Suprapubic skin (tissue), 4 donors: ENCODE data around the gene ATL2. TPM values are rescaled to one million over a fixed set of nuclear protein-coding genes. Genes with fewer than 3 reads are reported as not detected.

Experiments
- DNase-seq, 2 donors: peaks; one replicate each; pipeline ENCODE4 v3.0.0-alpha.2; 2019; ENCODE audit warnings: low spot score in 2 of 2
- H3K27ac ChIP-seq: fragments of 200-600 bp; sonication (generic); one replicate; pipeline ENCODE4 v1.5.1; 2019
- H3K27me3 ChIP-seq: fragments of 200-600 bp; sonication (generic); one replicate; pipeline ENCODE4 v1.5.1; 2019
- H3K36me3 ChIP-seq: fragments of 200-600 bp; sonication (generic); one replicate; pipeline ENCODE4 v1.5.1; 2019
- H3K4me1 ChIP-seq: fragments of 200-600 bp; sonication (generic); one replicate; pipeline ENCODE4 v1.5.1; 2019
- H3K4me3 ChIP-seq: fragments of 200-600 bp; sonication (generic); one replicate; pipeline ENCODE4 v1.5.1; 2019; ENCODE audit warnings: mild to moderate bottlenecking
- H3K9me3 ChIP-seq: fragments of 200-600 bp; sonication (generic); one replicate; pipeline ENCODE4 v1.5.1; 2019
- CTCF ChIP-seq, 2 donors: fragments of 200-600 bp in 1 of 2; fragments of 450-650 bp in 1 of 2; sonication (generic) in 1 of 2; IDR thresholded peaks; one replicate each; pipeline ENCODE4 v1.5.1; 2016 to 2019; ENCODE audit warnings: antibody characterized with exemption in 2 of 2, mild to moderate bottlenecking in 1 of 2, moderate library complexity in 1 of 2
- EP300 ChIP-seq: sonication (generic); formaldehyde crosslinking; IDR thresholded peaks from one replicate; pipeline ENCODE4 v1.6.1; 2017; ENCODE audit warnings: antibody characterized with exemption
- POLR2A ChIP-seq, 2 donors: fragments of 450-650 bp; IDR thresholded peaks; one replicate each; pipeline ENCODE4 v1.6.1; 2017; ENCODE audit warnings: antibody characterized with exemption in 2 of 2, mild to moderate bottlenecking in 2 of 2, moderate library complexity in 2 of 2
- POLR2AphosphoS5 ChIP-seq, 3 donors: sonication (generic); formaldehyde crosslinking; IDR thresholded peaks; one replicate each; pipeline ENCODE4 v1.6.1; 2017; ENCODE audit warnings: antibody characterized with exemption in 3 of 3
- WGBS: methylation state at CpG from one replicate; pipeline ENCODE4 v1.1.5; 2018; 5-methylcytosine and 5-hydroxymethylcytosine counted together
- total RNA-seq, 4 donors: library from RNA; depleted of rRNA; stranded (reverse); fragments of >200 nt; gene quantifications; one replicate each; pipeline ENCODE4 v1.1.0, GENCODE V29; 2016

The ATL2 gene
- total RNA-seq, 4 donors from 2014 or later, result 144 to 230 (median 170) TPM

- DNase-seq, result no peak
- no peak overlapping the region for H3K4me3 ChIP-seq
- WGBS, result 61% methylated on average over 7 of the region's 7 CpGs
- H3K36me3 ChIP-seq, result peaks cover 50% of the 10 kb centered on the region
- TF ChIP-seq CTCF (IDR thresholded peaks at IDR 0.05) (no peak), EP300 (no peak), POLR2AphosphoS5 (IDR thresholded peaks at IDR 0.05) (no peak), POLR2A (IDR thresholded peaks at IDR 0.05) (no peak)
- no peaks in the 10 kb centered on the region for H3K4me1 ChIP-seq
- H3K9me3 ChIP-seq, result no peaks in the 10 kb centered on the region
- no peak overlapping the region for H3K27ac ChIP-seq
- H3K27me3 ChIP-seq, result no peaks in the 10 kb centered on the region
Measured at GRCh38 chr2:38296197-38296780, 80.8 kb downstream of the ATL2 start.

- H3K27me3 ChIP-seq, result no peaks in the 10 kb centered on the region
- no peaks in the 10 kb centered on the region for H3K9me3 ChIP-seq
- peaks cover 43% of the 10 kb centered on the region for H3K36me3 ChIP-seq
- H3K27ac ChIP-seq, result no peak overlapping the region
- H3K4me1 ChIP-seq, result no peaks in the 10 kb centered on the region
- no peak overlapping the region for H3K4me3 ChIP-seq
- no peak for TF ChIP-seq POLR2AphosphoS5 (IDR thresholded peaks at IDR 0.05)
- no peak for TF ChIP-seq EP300
- TF ChIP-seq CTCF (IDR thresholded peaks at IDR 0.05), result no peak
- no peak for TF ChIP-seq POLR2A (IDR thresholded peaks at IDR 0.05)
- DNase-seq, result no peak
Measured at GRCh38 chr2:38294597-38294996, 82.5 kb downstream of the ATL2 start.

- no peaks in the 10 kb centered on the region for H3K4me1 ChIP-seq
- no peak for DNase-seq
- H3K27me3 ChIP-seq, result no peaks in the 10 kb centered on the region
- no peak overlapping the region for H3K27ac ChIP-seq
- no peak for TF ChIP-seq POLR2A (IDR thresholded peaks at IDR 0.05)
- no peak for TF ChIP-seq CTCF (IDR thresholded peaks at IDR 0.05)
- no peak for TF ChIP-seq EP300
- TF ChIP-seq POLR2AphosphoS5 (IDR thresholded peaks at IDR 0.05), result no peak
- H3K36me3 ChIP-seq, result peaks cover 31% of the 10 kb centered on the region
- WGBS, result 74% methylated on average over 7 of the region's 7 CpGs
- H3K9me3 ChIP-seq, result no peaks in the 10 kb centered on the region
- no peak overlapping the region for H3K4me3 ChIP-seq
Measured at GRCh38 chr2:38293152-38293865, 83.8 kb downstream of the ATL2 start.

- TF ChIP-seq POLR2A (IDR thresholded peaks at IDR 0.05) (no peak), EP300 (no peak), CTCF (IDR thresholded peaks at IDR 0.05) (no peak), POLR2AphosphoS5 (IDR thresholded peaks at IDR 0.05) (no peak)
- no peak for DNase-seq
- Histone ChIP-seq H3K36me3 (peaks cover 3% of the 10 kb centered on the region), H3K27me3 (no peaks in the 10 kb centered on the region), H3K4me3 (no peak overlapping the region), H3K9me3 (no peaks in the 10 kb centered on the region), H3K4me1 (no peaks in the 10 kb centered on the region), H3K27ac (no peak overlapping the region)
- WGBS, result 65% methylated on average over 4 of the region's 4 CpGs
Measured at GRCh38 chr2:38290332-38290731, 86.7 kb downstream of the ATL2 start.

- WGBS, result 49% methylated on average over 3 of the region's 3 CpGs
- no peaks in the 10 kb centered on the region for H3K27me3 ChIP-seq
- DNase-seq, result no peak
- TF ChIP-seq EP300 (no peak), CTCF (IDR thresholded peaks at IDR 0.05) (no peak), POLR2AphosphoS5 (IDR thresholded peaks at IDR 0.05) (no peak), POLR2A (IDR thresholded peaks at IDR 0.05) (no peak)
- H3K36me3 ChIP-seq, result no peaks in the 10 kb centered on the region
- H3K4me1 ChIP-seq, result no peaks in the 10 kb centered on the region
- no peaks in the 10 kb centered on the region for H3K9me3 ChIP-seq
- no peak overlapping the region for H3K4me3 ChIP-seq
- H3K27ac ChIP-seq, result no peak overlapping the region
Measured at GRCh38 chr2:38284971-38285370, 92.1 kb downstream of the ATL2 start.
